GM12878 (cell line): ENCODE data around the gene SH3BP5. TPM values are rescaled to one million over a fixed set of nuclear protein-coding genes. Genes with fewer than 3 reads are reported as not detected.

Experiments used
- ATAC-seq: fragments of 200-7000 bp; cut with Tn5 transposase; 3 replicates; pipeline ENCODE4 v1.9.1; 2020; ENCODE audit warnings: mild to moderate bottlenecking, moderate library complexity
- BruUV-seq: library from RNA; stranded (reverse); fragments of 400-500 nt; replicated peaks from 2 replicates; lab custom pipeline; 2021; lab: Mats Ljungman, UMichigan
- CTCF ChIA-PET: fragments of 300-600 bp; sonication (Branson Sonifier 250); formaldehyde crosslinking; extraction: SDS; loops from one replicate; lab custom pipeline; 2021; ENCODE audit warnings: inconsistent platforms; lab: Yijun Ruan, JAX
- POLR2A ChIA-PET: fragments of 350-600 bp; formaldehyde crosslinking; extraction: SDS; loops from one replicate; lab custom pipeline; 2021; ENCODE audit warnings: inconsistent platforms; lab: Charles Lee
- RAD21 ChIA-PET: fragments of 300-600 bp; sonication (Branson Sonifier 250); formaldehyde crosslinking; loops from one replicate; lab custom pipeline; 2023; ENCODE audit warnings: antibody characterized with exemption; ENCODE audit not compliant: unreplicated experiment; lab: Charles Lee
- SMC1A ChIA-PET: fragments of 300-600 bp; sonication (Branson Sonifier 250); formaldehyde crosslinking; loops from one replicate; lab custom pipeline; 2023; ENCODE audit not compliant: unreplicated experiment, uncharacterized antibody; lab: Charles Lee
- DNase-seq: peaks from one replicate; pipeline ENCODE4 v3.0.0-alpha.2; 2011; ENCODE audit warnings: low read depth, low spot score
- FAIRE-seq: peaks from 3 replicates; lab custom pipeline; 2011; peaks lifted over from hg19 to GRCh38; lab: Jason Lieb, UNC
- H2AFZ ChIP-seq: 2 replicates; pipeline ENCODE4 v1.6.0; 2011; ENCODE audit warnings: low read depth, low read length, control low read depth; ENCODE audit not compliant: control insufficient read depth
- H3K27ac ChIP-seq: 2 replicates; pipeline ENCODE4 v1.5.1; 2011; ENCODE audit warnings: control low read depth; ENCODE audit not compliant: control insufficient read depth, insufficient read depth
- H3K27me3 ChIP-seq, 2 experiments: replicated peaks in 1 of 2; 2 replicates each; pipeline versions ENCODE4 v1.6.0 to v1.6.1; 2011; ENCODE audit warnings: low read length in 1 of 2; ENCODE audit not compliant: control insufficient read depth in 2 of 2, insufficient read depth in 2 of 2
- H3K36me3 ChIP-seq, 2 experiments: 2 replicates each; pipeline ENCODE4 v1.5.1; 2011; ENCODE audit warnings: low read length in 1 of 2; ENCODE audit not compliant: control insufficient read depth in 2 of 2, insufficient read depth in 2 of 2
- H3K4me1 ChIP-seq: 2 replicates; pipeline ENCODE4 v1.6.1; 2011; ENCODE audit warnings: mild to moderate bottlenecking, low read length, moderate library complexity, mixed read lengths; ENCODE audit not compliant: control insufficient read depth, insufficient read depth
- H3K4me2 ChIP-seq: 2 replicates; pipeline ENCODE4 v1.6.0; 2011; ENCODE audit warnings: control low read depth; ENCODE audit not compliant: control insufficient read depth, insufficient read depth
- H3K4me3 ChIP-seq: fragments of 200-600 bp; sonication (generic); 2 replicates; pipeline ENCODE4 v1.5.1; 2016
- H3K79me2 ChIP-seq: 2 replicates; pipeline ENCODE4 v1.6.0; 2011; ENCODE audit warnings: low read length; ENCODE audit not compliant: control insufficient read depth, insufficient read depth
- H3K9ac ChIP-seq: 2 replicates; pipeline ENCODE4 v1.8.0; 2011; ENCODE audit warnings: low read length, control low read depth, mixed read lengths; ENCODE audit not compliant: control insufficient read depth, insufficient read depth
- H3K9me3 ChIP-seq: replicated peaks from 3 replicates; pipeline ENCODE4 v1.5.1; 2011; ENCODE audit warnings: mild to moderate bottlenecking, low read length; ENCODE audit not compliant: control insufficient read depth, insufficient read depth
- H4K20me1 ChIP-seq: 2 replicates; pipeline ENCODE4 v1.6.0; 2011; ENCODE audit not compliant: control insufficient read depth, insufficient read depth
- MXI1 ChIP-seq: fragments of 150-350 bp; IDR thresholded peaks from 2 replicates; pipeline ENCODE4 v1.6.1; 2011; ENCODE audit warnings: low read depth, mild to moderate bottlenecking, inconsistent platforms, low read length, improper control_type of control experiment
- NKRF ChIP-seq: fragments of 450-650 bp; conservative IDR thresholded peaks from 2 replicates; pipeline ENCODE4 v1.6.1; 2017; ENCODE audit warnings: mild to moderate bottlenecking, moderate library complexity
- PAX8 ChIP-seq: fragments of 450-650 bp; IDR thresholded peaks from 2 replicates; pipeline ENCODE4 v1.6.1; 2017; ENCODE audit warnings: mild to moderate bottlenecking, moderate library complexity
- POLR2A ChIP-seq: IDR thresholded peaks from 2 replicates; pipeline ENCODE4 v1.6.1; 2011; ENCODE audit warnings: low read depth, mild to moderate bottlenecking, low read length
- RAD51 ChIP-seq: fragments of 450-650 bp; IDR thresholded peaks from 2 replicates; pipeline ENCODE4 v1.6.1; 2016; ENCODE audit warnings: moderate library complexity, mild to moderate bottlenecking, inconsistent platforms
- USF1 ChIP-seq: IDR thresholded peaks from 2 replicates; pipeline ENCODE4 v1.6.1; 2011; ENCODE audit warnings: borderline replicate concordance, low read depth, mild to moderate bottlenecking, moderate library complexity, mixed read lengths, low read length; ENCODE audit not compliant: insufficient read depth; ENCODE audit errors: extremely low read length
- ZBTB40 ChIP-seq: fragments of 450-650 bp; IDR thresholded peaks from 2 replicates; pipeline ENCODE4 v1.6.1; 2016; ENCODE audit warnings: mild to moderate bottlenecking, moderate library complexity, borderline replicate concordance
- WGBS: methylation state at CpG from one replicate; pipeline ENCODE4 v1.1.6; 2016; ENCODE audit warnings: low lambda C conversion rate; ENCODE audit not compliant: insufficient replicate concordance, insufficient coverage; ENCODE audit errors: missing lambda C conversion rate; 5-methylcytosine and 5-hydroxymethylcytosine counted together
- in situ Hi-C: fragments of 300-500 bp; cut with MboI; formaldehyde crosslinking; loops from 9 replicates; pipeline ENCODE4 v1.14.3; 2018; ENCODE audit warnings: mixed read lengths
- intact Hi-C: fragments of 100-400 bp; cut with micrococcal nuclease; formaldehyde crosslinking; loops from one replicate; pipeline ENCODE4 v1.14.2; 2022; ENCODE audit not compliant: unreplicated experiment
- polyA plus RNA-seq, 11 experiments: library from polyadenylated mRNA; depleted of rRNA in 4 of 11; unstranded in 6 of 11; stranded (reverse) in 5 of 11; fragments of >200 nt; fragmentation: Nextera tagmentation in 4 of 11; fragmentation: Illumina TruSeq in 1 of 11; extraction: Ambion mirVana in 4 of 11; extraction: Trizol in 1 of 11; gene quantifications; 1 replicate in 1 of 11; 2 replicates in 10 of 11; pipeline versions ENCODE4 v1.2.1 to v1.2.3, GENCODE V29; 2011 to 2016; ENCODE audit warnings: inconsistent platforms in 2 of 11, missing spikeins in 2 of 11, low read depth in 1 of 11
- total RNA-seq, 4 experiments: library from RNA; depleted of rRNA in 3 of 4; stranded (reverse); fragments of >200 nt in 3 of 4; fragmentation: Illumina TruSeq in 1 of 4; extraction: Trizol in 1 of 4; gene quantifications; 2 replicates each; pipeline versions ENCODE4 v1.2.1 to v1.2.3, GENCODE V29; 2013 to 2021

Gene SH3BP5
- total and polyA plus RNA-seq, 10 of the 15 experiments (the other 5 are each of a cell fraction or from before 2014, with no cell fraction given) = 14.9 to 87.5 (median 43.7) TPM

GRCh38 chr3:15277861-15278500 is 54.4 kb downstream of the SH3BP5 start:
- H3K4me3 ChIP-seq = no peak overlapping the region
- RAD21 ChIA-PET = interaction anchor here (1.2 to 1.5 kb wide), 2 partner anchors 107 to 279 kb away, joined by 3 to 4 read pairs; no protein-coding TSS in a partner anchor
- CTCF ChIA-PET = interaction anchor here (1.0 to 3.5 kb wide), 3 partner anchors 10 to 128 kb away, joined by 4 to 16 read pairs (median 5); no protein-coding TSS in a partner anchor
- ATAC-seq (no peak), DNase-seq (no peak), FAIRE-seq (no peak)
- H3K9ac ChIP-seq = no peak overlapping the region
- TF ChIP-seq MXI1 (no peak), RAD51 (no peak), PAX8 (no peak), USF1 (no peak), NKRF (no peak), ZBTB40 (no peak), POLR2A (no peak)
- no peaks in the 10 kb centered on the region; the same call in 1 of the 2 replicates for H3K79me2 ChIP-seq
- H4K20me1 ChIP-seq = no peaks in the 10 kb centered on the region
- H3K27me3 ChIP-seq = no peaks in the 10 kb centered on the region
- H2AFZ ChIP-seq = no peak overlapping the region
- peaks cover 0 to 12% of the 10 kb centered on the region in 2 experiments; a peak in 2 of 4 replicates for H3K36me3 ChIP-seq
- SMC1A ChIA-PET = interaction anchor here (1.4 to 3.7 kb wide), 3 partner anchors 9 to 53 kb away, joined by 4 to 27 read pairs (median 6); no protein-coding TSS in a partner anchor
- 86% methylated on average over 13 of the region's 13 CpGs for WGBS
- no TSS peak for BruUV-seq
- peaks cover 7% of the 10 kb centered on the region for H3K4me1 ChIP-seq
- intact Hi-C loops (no loop called here), in situ Hi-C loops (no loop called here)
- H3K9me3 ChIP-seq = no peaks in the 10 kb centered on the region
- POLR2A ChIA-PET = no interaction called here
- H3K27ac ChIP-seq = no peak overlapping the region
- no peak overlapping the region for H3K4me2 ChIP-seq
